Ovary (tissue), 3 donors: ENCODE data around the gene SDHAF1.

Experiments
- CTCF ChIP-seq, 3 donors: fragments of 450-650 bp in 2 of 3; fragments of 200-600 bp in 1 of 3; IDR thresholded peaks; one replicate each; pipeline versions ENCODE4 v1.5.1 to v1.8.0; 2016 to 2022; ENCODE audit warnings: antibody characterized with exemption in 3 of 3, mild to moderate bottlenecking in 1 of 3
- EP300 ChIP-seq: sonication (generic); formaldehyde crosslinking; IDR thresholded peaks from one replicate; pipeline ENCODE4 v1.6.1; 2017; ENCODE audit warnings: antibody characterized with exemption
- POLR2A ChIP-seq: fragments of 450-650 bp; IDR thresholded peaks from one replicate; pipeline ENCODE4 v1.6.1; 2017; ENCODE audit warnings: antibody characterized with exemption, mild to moderate bottlenecking, moderate library complexity
- donor health status: DM: no; HTN: no; CAD: no.

- TF ChIP-seq CTCF (IDR thresholded peaks at IDR 0.05) (no peak), POLR2A (no peak), EP300 (no peak)
Observed at GRCh38 chr19:35975608-35976214, 19.3 kb upstream of the SDHAF1 start.
